GM19043 (cell line): ENCODE results near the gene OTOS.

ENCODE experiments used
- ATAC-seq: cut with Tn5 transposase; IDR thresholded peaks from one replicate; pipeline ENCODE4 v1.9.1; 2021; ENCODE audit warnings: low read depth; ENCODE audit not compliant: unreplicated experiment

The OTOS gene

DNA sequence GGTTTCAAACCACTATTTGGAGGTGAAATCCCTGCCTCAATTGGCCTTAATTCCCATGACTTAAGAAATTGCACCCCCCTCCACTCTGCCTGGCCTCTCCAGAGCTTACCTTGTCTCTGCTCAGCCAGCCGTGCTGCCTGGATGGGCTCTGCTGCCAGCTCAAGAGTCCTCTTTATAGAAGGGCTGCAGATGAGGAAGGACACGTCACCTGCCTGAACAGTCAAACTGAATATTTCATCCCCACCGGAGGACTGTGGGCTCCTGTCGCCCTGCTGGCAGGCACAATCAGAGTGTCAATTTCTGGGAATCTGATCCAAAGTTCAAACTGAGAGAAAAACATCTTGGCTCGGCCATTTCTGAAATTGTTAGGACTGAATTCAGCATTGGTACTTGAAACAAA lies at the start of gene OTOS:
Gene OTOS, minus strand, starts transcription at position 148 of the 400 bp plus-strand sequence. CDS start 332 bp downstream, outside the sequence.
- no peak for ATAC-seq

DNA sequence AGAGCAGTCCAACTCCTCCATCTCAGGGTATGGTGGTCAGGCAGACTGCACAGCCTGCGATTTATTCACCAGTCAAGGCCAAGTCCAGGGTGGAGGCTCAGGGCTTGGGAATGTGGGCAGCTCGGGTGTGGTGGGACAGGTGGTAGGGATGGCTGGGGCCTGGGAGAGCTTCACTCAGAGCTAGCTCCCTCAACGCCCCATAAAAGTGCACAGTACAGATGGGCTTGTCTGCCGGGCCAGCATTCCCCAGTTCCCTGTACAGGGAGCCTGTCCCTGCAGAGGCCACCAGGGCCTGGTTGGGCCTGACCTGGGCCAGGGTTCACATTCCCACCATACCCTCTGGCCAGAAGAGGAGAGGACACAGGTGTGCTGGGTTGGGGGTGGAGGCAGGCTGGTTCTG lies 49.2 kb upstream of the OTOS start:
- ATAC-seq = no peak

DNA sequence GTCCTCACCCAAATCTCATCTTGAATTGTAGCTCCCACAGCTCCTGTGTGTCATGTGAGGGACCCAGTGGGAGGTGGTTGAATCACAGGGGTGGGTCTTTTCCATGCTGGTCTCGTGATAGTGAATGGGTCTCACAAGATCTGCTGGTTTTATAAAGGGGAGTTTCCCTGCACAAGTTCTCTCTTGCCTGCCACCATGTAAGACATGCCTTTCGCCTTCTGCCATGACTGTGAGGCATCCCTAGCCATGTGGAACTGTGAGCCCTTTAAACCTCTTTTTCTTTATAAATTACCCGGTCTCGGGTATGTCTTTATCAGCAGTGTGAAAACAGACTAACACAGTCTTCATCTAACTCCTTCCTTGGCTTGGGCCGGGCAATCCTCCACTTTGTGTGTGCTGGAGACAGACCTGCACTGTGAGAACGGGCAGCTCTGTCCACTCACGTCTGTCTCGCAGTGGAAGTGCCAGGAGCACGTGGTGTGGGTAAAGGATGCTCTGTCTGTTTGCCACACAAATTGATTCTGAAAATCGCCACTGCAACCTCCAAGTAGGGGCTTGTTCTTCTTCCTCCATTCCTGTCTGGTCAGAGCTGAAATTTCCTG lies 47.6 kb upstream of the OTOS start:
- ATAC-seq = no peak

DNA sequence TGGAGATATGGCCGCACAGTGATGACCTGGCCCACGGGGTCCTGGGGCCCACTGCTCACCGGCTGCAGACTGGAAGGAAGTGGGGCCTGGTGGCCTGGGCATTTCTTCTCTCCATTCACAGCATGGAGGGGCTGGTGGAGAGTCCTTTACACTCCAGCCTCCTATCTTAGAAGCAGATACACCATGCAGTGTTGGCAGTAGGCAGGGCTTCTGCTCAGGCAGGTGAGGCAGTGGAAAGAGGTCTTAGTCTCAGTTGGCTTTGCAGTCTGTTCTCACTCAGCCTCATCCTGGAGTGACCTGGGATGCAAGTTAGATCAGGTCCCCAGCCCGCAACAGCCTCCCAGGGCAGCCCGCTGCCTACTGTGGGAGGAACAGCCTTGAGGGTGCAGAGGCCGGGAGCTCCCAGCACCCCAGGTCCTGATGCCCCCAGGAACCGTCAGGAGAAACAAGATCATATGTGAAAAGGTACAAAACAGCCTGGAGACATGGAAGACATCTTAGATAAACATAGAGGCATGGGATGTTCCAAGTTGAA lies 45.8 kb upstream of the OTOS start:
- ATAC-seq = no peak

DNA sequence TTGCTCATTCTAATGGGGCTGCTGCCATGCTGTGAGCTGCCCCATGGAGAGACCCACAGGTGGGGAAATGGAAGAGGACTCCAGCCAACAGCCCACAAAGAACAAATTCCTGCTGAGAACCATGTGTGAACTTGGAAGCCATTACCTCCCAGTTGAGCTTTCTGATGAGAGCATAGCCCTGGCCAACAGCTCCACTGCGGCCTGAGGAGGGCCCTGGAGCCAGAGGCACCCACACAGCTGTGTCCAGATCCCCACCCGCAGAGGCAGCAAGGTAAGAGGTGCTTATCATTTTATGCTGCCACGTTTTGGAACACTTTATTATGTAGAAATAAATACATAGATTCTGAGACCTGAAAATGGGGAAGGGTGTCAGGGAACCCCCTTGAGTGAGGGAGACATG lies 44.2 kb upstream of the OTOS start:
- no peak for ATAC-seq

DNA sequence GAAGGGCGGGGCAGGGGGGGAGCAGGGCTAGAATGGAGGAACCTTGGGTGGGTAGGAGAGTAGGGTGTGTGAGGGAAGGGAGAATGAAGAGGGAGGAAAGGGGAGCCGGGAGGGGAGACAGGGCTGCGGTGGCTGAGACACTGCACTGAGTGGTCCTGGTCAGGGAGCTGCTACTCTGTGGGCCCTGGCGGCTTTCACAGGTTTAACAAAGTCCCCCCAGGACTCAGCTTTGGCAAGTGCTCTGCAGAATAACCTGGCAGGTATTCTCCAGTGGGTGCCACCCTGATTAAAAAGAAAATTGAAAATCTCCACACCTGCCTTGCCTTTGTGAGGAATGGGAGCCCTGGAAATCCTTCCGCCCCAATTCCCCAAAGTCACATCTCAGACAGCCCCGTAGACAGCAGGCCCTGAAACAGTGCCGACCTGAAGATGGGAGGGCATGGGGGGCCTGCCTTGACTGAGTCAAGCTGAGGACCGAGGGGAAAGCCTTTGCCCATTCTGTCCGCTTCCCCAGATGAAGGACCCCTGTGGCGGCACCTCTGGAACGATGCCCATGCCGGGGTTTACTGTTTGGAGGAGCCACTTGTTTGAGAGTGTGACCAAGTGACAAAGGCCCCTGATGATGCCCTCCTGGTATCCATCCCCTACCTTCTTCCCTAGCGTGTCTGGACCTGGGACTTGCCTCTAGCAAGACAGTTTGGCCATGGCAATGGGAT lies 43.6 kb upstream of the OTOS start:
- ATAC-seq = no peak

DNA sequence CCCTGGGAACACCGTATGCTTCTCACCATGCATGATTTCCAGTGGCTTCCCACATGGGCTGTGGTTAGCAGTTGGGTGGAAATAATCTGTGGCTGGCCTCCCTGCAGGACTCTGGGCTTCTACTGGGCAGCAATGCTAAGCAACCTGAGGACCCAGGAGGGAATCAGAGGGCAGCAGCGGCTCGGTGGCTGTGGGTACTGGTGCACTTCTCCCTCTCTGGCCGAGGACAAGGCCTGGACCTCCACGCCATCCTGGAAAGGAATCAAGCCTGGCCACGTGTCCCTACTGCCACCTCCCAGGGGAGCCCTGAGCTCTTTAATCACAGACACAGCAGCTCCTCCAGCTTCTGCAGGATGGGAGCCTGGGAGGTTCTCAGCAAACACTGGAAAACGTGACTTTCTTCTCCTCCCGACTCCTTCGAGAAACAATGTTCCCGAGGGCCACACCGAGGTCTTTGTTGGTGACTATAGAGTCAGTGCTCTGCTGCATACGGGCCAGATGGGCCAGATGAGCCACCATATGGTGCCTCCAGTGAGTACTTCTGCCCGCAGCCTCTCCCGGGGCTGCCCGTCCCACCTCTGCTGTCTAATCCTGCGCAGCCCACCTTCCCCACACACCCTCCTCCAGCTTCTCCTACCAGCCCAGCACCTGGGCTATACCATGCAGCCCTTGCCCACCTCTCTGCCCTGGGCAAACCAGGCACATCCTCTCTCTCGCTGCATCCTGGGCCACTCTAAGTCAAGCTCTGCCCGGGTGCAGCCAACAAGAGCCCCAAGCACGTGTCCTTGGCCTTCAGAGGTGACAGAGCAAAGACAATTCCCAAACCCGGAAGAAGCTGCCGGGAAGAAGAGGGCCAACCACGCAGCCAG lies 42.8 kb upstream of the OTOS start:
- no peak for ATAC-seq

DNA sequence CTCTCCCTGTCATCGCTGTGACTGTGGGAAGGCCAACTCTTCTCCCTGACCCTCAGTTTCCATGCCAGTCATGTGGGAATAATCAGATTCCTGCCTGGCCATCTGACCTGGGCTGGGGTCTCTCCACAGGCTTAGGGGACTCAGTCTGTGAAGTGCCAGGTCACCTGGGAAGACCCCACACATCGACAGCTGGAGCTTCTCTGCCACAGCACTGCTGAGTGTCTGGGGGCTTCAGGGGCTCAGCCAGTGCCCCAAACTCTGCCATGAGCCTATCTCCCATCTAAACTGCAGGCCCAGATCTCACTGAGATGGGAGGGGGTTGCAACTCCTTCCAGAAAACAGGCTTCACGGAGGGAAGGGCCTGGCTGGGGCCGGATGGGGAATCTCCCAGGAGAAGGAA lies 42.0 kb upstream of the OTOS start:
- ATAC-seq = no peak

DNA sequence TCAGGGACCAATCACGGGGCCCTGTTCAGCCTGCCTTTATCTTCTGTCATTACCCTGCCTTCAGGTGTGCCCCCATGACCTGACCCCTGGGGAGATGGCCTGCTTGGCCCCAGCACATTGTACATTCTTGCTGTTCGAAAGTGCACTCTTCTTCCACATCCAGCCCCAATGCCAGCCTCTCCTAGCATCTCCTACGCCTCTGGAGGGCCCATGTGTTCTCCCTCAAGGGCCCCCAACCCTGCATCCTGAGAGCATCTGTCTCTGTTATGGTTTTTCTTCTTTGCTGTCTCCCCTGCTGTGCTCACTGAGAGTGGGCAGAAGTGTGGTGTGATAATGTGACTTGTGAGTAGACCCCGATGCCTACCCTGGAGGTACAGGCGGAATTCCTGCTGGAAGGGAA lies 41.5 kb upstream of the OTOS start:
- ATAC-seq = no peak

DNA sequence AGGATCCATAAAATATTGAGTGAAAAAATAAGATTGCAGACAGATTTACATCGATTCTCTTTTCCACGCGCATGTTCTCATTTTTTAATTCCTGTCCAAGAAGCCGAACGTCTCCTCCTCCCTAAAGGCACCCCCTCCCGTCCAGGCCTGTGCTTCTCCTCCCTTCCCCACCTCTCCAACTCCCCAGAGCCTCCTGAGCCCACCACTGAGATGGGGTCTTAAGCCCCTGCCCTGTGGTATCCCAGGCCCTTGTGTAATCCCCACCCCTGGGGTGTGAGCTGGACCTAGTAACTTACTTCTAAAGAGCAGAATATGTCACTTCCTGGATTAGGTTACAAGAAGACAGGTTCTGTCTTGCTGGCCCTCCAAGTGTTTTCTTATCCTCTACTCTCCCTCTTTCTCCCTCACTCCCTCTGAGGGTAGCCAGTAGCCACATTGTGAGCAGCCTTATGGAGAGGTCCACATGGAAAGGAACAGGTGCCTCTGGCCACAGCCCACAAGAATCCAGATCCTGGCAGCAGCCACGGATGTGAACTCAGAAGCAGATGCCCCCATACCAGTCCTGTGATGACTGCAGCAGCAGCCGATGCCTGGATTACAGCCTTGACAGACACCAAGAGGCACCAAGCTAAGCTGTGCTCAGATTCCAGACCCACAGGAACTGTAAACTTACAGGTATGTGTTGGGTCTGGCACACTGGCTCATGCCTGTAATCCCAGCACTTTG lies 39.6 kb upstream of the OTOS start:
- ATAC-seq = no peak

DNA sequence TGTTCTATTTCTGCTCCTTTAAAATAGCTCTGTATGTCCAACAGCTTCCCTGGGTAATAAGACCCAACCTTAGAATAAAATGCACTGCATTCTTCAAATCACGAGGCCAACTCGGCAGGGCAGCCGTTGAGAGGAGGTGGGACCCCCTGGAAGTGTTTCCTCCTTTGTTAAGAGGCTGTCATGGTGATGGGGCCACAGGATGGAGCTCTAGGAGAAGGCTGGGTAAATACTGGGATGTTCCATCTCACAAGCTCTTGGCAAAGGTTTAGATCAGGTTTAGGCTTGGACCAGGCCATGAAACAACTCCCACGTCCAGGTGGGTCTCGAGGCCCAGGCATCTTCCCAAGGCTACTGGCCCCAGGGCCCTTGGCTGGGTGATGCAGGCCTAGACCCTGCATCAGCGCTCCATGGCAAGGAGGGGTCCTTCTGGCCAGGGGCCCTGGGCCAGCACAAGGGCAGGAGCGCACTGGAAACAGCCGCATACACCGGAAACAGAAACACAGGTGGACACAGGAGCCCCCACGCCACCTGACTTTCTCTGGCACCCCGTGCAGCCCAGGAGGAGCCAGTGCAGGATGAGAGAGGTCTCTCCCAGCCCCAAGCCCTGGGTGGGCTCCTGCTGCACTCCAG lies 38.8 kb upstream of the OTOS start:
- ATAC-seq = no peak

DNA sequence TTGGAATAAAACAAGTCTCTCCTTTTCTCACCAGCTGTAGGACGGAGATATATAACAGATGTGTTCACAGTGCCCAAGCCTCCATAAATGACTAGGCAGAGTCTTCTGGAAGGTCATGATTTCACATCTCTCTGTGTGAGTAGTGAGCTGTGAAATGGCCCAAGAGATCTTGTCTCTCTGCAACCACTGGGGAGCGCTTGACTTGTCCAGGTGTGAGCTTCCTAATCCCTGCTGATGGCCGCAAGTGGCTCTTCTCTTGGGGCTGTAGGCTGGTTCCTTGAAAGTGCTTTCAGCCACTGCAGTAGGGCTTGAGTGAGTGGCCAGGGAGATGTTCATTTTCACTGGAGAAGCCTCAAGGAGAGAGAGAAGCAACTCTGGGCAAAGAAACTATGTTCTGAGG lies 38.1 kb upstream of the OTOS start:
- ATAC-seq = no peak

DNA sequence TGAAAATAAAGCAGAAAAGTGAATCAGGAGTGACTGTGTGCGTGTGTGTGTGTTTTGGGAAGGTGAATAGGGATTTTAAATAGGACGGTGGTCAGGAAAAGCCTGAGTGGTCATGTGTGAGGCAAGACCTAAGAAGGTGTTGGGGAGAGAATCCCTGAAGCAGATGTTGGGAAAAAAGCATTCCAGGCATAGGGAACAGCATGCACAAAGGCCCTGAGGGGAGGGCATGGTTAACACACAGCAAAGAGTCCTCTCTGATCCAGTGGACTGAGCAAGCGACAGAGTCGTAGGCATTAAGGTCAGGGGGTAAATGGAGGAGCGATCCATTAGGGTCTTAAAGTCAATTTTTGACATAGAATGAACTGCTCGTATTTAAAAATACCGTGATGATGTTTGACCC lies 34.0 kb upstream of the OTOS start:
- no peak for ATAC-seq

DNA sequence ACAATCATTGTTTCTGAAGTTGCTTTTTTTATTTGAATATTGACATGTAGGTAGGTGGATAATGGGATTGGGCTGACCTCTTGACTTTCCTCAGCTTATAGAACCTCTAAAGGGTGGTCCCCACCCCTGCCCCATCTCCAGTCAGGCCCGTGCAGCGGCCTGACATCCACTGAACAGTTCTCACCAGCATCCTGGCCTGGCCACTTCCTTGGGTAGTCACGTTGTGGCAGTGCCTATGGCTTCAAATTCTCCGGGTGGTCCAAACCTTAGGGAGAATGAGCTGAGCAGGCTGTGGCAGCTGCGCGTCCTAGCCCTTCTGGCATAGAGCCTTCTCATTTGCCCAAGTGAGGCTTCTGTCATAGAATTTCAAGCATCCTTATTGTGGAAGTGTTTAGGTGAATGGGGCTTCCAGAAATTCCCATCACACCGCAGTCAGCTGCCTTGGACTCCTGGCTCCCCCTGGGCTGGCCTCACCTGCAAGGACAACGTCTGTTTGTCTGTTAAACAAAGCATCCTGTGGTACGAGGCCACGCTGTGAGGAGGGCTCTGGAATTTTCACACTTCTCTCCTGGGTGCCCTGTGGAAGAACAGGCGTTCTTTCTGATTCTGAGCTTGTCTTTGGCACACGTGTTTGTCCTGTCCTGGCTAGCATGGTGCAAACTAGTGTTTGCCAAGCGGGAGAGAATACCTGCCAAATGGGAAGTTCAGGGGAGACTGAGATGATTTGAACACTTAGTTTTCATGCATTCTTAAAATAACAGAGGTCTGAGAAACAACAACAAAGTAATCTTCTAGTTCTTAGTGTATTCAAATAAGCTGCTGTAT lies 31.8 kb upstream of the OTOS start:
- no peak for ATAC-seq

DNA sequence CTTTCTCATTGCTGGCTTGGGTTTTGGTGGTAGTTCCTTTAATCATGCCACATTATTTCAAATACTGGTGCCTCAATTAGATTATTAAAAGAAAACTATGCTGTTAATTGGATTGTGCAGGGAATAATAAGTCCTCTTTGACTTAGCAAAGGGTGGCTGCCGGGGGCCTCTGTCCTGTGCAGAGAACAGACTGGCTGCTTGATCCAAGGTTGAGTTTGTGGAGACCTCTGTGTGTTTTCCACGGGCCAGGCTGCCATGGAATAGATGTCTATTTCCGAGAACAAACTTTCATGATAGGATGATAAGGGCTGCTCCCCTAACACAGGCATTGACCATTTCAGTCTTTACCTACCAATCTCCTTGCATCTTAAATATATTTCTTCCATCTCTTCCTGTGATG lies 30.4 kb upstream of the OTOS start:
- ATAC-seq = no peak

DNA sequence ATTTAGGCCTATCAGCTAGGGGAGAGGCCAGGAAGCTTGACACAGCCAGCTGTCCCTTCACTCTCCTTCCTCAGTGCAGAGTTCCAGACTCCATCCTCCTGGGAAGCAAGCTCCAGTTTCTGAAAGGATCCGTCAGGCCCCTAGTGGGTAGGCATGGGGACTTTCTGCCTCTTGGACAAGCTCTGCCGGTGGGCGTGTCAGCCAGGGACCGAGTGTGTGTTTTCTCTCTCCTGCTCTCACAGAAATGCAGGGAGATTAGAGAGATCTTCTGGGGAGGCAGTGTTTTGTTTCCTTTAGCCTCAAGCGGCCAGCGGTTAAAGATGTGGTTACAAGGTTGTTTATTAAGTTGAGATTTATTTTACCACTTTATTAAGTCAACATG lies 29.9 kb upstream of the OTOS start:
- no peak for ATAC-seq

DNA sequence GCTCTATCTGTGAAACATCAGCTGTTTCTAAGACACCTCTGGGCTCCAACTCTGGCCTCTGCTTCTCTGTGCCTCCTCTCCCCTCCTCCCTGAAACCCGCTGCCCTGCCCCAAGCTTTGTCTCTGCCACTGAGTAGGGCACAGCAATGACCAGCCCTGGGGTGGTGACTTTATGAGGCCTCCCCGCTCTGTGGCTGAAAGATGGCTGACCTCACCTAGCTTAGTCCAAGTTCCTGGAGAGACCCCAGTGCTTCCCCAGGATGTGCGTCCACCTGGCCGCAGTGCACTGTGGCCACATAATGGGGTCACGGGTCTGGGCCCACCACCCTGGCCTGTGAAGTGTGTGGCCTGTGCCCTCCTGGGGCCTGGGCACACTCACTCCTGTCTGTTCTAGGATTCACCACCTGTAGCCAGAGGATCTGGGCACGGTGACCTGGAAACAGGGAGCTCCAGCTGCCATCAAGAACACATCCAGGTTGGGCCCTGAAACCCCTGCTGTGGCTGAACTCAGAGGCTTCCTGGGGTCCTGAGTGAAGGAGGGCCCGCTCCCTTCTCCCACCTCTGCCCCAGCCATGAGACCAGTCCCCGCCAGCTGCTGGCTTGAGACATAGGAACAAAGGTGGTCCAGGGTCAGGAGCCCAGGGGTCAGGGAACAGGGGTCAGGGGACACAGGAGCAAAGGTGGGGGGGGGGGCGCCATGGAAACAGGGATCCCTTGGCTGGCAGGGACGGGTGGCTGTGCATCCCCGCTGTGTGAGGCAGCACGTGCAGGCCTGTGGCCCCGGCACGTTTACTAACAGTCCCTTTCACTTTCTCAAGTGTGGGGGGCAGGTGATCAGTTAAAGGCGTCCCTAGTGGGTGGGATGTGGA lies 29.3 kb upstream of the OTOS start:
- ATAC-seq = no peak

DNA sequence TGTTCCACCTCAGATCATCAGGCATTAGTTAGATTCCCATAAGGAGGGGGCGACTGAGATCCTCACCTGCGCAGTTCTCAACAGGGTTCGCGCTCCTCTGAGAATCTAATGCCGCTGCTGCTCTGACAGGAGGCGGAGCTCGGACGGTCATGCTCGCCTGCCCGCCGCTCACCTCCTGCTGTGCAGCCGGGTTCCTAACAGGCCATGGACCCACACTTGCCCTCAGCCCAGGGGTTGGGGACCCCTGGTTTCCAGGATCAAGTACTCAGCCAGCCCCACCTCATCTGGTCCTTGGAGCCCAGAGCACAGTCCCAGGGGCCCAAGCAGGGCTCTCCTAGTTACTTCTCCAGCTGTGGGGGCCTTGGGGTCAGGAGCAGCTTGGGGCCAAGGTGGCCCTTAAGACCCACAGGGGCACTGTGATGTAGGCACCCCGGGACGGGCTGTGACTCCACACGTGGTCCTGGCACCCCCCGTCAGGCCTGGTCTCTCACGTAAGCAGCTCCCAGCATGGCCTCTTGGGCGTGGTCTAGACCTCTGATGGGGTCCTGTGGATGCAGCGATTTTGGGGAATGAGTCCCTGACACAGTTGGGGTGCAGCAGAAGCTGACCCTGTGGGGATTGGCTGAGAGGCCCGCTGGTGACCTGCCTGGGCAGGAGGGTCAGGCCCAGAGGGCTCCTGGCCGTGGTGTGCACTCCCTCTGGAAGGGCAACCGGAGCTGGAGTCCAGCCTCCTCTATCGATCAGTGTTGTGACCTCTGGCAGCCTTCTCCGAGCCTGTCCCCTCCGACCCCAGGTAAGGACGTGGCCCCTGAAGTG lies 28.3 kb upstream of the OTOS start:
- ATAC-seq = no peak
